Amygdala (tissue), 56 donors: ENCODE results near the gene RPP21.

Source experiments
- DNase-seq, 56 donors: peaks; one replicate each; lab custom pipeline; 2025; lab: John Stamatoyannopoulos, UW

RPP21 gene

DNA sequence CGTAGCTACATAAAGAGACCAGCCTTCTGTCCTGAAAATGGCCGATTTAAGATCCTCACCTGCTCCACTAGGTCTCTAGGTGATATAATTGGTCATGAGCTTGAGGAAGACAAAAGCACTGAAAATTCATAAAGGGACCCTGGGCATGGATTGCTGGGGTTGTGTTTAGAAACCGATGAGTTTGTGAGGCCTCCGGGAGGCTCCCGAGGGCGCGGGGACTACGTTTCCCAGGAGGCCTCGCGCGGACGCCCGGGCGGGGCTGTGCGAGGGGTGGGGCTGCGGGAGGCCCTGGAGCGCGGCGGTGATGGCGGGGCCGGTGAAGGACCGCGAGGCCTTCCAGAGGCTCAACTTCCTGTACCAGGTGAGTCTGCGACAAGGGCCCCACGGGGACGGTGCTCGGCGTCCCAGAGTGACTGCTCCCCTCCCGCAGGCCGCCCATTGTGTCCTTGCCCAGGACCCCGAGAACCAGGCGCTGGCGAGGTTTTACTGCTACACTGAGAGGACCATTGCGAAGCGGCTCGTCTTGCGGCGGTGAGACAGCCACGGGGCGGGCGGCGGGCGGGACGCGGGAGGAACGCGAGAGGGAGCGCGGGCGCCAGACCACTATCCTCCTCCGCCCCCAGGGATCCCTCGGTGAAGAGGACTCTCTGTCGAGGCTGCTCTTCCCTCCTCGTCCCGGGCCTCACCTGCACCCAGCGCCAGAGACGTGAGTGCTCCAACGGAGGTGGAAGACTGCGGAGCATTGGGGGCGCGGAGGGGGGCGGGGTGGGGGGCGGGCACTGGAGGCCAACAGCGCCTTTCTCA lies at the start of gene RPP21:
Gene RPP21, plus strand, starts transcription at position 289 of the 804 bp plus-strand sequence. Its CDS starts 16 bp downstream, at position 305.
- peak; percentile 16 to 90 (median 76) for DNase-seq

DNA sequence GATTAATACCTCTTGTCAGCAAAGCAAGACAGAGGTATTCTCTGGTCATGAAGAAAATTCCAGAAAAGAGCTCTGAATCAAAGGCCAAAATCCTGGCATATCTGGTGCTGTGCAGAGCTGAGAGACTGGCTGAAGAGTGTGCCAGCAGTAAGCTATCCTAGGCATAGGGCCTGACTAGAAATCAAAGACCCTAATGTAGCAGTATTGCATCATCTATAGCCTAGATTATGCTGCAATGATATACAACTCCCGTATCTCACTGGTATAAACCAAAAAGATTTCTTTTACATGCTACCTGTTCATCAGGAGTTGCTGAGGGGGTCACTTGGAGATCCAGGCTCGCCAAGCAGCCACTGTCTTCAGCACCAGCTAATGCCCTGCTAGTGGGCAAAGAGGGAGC lies 49.1 kb upstream of the RPP21 start:
- DNase-seq = no peak

DNA sequence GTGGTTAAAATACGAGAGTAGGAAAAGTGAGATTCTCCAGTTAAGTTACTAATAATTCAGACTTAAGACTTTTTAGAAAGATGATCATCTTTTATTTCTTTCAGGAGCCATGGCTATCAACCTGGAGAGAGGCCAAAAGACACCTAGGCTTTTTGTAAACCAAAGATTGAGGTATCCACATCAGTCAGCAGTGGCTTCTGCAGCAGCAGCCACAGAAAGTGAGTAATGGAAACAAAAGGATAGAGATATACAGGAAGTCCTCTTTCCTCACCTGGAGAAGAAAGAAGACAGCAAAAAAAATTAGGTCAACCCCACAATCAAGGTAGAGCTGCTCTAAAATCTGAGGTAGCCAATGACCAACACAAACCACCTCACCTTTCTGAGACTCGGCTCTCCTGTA lies 41.0 kb upstream of the RPP21 start:
- no peak for DNase-seq

DNA sequence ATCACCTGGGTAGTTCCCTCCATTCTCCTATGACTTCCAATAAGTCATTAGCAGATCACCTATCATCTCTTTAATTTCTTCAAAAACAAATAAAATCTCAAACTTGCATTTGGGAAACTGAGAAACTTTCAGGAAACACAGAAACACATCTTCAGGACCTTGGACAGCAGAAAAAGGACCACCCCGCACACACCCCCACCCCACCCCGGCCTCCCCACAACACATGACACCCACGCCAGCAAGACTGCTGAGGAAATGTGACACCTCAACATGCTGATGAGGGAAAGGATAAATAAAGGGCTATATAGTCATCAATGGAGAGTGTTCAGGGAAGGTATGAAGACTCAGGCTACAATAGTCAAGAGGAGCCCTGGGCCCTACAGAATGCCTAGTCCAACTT lies 33.9 kb upstream of the RPP21 start:
- no peak for DNase-seq

DNA sequence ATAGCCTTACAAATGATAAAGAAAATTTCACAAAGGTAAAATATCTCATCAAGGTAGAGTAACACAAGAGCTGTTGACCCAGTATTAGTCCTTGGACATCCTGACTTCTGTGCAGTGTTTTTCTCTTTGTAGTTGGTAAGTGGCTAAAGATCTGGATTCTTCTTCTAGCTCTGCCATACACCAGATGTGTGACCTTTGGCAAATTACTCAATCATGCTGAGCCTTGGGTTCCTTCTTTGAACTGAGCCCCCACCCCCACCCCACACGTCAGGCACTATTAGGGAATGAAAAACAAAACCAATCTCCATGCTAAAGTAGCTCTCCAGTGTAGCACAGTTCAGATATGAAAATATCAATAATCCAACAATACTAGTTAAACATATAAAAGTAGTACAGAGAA lies 33.3 kb upstream of the RPP21 start:
- no peak for DNase-seq

DNA sequence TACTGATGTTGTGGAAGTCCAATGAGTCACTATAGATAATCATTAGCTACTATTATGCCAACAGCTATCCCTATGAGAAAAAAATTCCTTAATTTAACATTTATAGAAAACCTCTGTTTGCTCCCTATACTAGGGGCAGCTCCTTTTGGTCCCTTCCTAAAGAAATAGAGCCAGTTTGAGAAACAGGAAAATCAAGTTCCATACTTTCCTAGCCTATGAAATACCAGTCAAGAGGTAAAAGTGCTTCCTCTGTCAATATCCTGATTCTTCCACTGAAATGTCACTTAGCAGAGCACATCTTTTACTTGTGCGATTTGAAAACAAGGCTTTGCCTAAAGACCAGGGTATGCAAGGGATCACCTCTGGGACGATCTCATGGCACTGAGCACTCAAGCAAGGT lies 32.7 kb upstream of the RPP21 start:
- no peak for DNase-seq

DNA sequence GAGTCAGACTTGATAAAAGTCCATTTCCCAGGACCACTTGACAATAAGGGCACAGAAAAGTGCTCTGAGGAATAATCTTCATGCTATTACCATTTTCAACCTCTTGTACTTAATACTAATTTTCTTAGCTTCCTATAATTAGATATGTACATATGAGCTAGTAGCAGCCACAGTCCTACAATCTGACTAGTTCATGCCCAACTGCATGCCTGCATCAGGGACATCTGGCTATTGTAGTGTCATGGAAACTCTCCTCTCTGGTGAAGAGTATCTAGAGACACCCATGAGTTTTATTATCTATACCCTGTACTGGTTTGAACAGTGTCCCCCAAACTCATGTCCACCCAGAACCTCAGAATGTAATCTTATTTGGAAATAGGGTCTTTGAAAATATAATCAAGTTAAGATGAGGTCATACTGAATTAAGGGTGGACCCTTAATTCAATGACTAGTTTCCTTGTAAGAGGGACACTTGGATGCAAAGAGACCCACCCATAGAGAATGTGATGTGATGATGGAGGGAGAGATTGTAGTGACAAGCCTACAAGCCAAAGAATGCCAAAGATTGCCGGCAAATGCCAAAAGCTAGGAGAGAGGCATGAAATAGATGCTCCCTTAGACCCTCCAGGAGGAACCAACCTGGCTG lies 32.2 kb upstream of the RPP21 start:
- no peak for DNase-seq

DNA sequence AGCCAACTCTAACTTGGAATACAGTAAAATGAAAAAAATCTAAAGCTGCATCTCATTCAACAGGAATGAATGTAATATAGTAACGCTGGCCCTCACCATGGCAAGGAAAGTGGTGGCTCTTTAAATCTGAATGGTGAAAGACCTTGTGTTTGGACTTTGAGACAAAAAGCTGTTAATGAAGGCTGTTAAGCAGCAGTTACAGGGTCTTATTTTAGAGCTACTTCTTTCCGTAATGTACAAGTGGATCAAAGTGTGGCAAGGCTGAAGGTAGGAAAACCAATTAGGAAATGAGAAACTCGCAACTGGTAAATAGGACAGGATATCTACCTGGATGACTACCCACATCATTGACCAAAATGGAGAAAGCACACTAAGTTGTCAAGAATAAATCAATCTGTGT lies 29.8 kb upstream of the RPP21 start:
- no peak for DNase-seq

DNA sequence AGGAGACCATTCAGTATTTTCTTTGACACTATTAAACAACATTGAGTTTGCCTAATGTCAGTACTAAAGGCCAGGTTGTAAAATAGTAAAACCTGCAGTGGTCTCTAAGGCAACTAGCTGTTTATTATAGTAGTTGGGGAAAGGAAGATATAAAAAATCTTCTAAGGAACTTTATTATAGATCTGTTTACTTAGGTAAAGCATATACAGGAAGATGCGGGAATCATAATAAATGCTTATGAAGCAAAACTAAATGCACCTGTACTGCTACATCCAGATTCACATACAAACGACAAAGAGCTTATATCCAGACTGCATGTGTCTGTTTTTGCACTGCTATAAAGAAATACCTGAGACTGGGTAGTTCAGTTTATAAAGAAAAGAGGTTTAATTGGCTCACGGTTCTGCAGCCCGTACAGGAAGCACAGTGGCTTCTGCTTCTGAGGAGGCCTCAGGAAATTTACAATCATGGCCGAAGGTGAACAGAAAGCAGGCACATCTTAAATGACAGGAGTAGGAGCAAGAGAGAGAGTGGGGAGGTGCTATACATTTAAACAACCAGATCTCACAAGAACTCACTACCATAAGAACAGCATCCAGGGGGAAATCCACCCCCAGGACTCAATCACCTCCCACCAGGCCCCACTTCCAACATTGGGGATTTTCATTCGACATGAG lies 26.9 kb upstream of the RPP21 start:
- DNase-seq = no peak

DNA sequence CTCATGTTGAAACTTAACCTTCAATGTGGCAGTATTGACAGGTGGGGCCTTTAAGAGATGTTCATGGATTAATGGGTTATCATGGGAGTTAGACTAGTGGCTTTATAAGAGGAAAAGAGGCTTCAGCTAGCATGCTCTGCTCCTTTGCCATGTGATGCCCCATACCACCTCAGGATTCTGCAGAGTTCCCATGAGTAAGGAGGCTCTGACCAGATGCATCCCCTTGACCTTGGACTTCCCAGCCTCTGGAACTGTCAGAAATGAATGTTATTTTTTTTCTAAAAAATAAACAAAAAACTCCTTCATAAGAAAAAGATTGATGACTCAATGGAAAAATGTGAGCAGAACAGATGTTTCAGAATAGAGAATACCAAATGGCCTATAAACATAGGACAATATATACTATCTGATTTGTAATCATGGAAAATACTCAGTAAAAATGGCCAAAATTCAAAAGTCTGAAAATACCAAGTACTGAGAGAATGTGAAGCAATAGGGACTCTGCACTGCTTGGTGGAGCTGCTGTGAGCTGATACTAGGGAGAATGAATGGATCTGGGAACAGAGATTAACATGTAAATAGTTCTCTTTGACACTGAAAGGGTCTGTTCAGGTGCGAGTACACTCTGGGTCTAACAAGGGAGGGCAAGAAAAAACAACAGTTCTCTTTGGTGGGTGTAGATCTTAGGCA lies 25.7 kb upstream of the RPP21 start:
- no peak for DNase-seq

DNA sequence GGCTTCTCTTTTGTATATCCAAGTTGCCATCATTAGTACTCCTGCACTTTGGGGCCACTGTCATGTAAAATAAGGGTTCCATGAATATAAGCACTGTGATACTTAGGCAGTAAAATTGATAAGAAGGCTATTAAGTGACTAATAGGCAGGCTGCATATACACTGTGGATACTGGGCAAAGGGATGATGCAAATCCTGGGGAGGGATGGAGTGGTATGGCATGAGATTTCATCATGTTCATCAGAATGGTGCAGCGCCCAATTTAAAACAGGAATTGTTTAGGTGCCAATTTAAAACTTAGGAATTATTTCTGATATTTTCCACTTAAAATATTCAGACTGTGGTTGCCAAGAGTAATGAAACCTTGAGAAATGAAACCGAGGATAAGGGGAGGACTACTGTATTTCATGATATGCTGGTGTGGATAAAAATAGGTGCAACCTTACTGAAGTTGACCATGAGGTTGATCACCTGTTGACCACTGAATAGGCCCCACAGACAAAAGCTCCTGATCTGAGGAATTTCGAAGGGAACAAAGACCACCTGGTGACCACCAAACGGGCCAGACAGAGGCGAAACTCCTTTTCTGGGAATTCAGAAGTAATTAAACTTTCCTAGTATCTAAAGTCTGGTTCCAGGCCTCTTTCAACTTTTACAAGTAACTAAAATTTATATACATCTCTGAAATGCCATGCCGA lies 23.1 kb upstream of the RPP21 start:
- no peak for DNase-seq

DNA sequence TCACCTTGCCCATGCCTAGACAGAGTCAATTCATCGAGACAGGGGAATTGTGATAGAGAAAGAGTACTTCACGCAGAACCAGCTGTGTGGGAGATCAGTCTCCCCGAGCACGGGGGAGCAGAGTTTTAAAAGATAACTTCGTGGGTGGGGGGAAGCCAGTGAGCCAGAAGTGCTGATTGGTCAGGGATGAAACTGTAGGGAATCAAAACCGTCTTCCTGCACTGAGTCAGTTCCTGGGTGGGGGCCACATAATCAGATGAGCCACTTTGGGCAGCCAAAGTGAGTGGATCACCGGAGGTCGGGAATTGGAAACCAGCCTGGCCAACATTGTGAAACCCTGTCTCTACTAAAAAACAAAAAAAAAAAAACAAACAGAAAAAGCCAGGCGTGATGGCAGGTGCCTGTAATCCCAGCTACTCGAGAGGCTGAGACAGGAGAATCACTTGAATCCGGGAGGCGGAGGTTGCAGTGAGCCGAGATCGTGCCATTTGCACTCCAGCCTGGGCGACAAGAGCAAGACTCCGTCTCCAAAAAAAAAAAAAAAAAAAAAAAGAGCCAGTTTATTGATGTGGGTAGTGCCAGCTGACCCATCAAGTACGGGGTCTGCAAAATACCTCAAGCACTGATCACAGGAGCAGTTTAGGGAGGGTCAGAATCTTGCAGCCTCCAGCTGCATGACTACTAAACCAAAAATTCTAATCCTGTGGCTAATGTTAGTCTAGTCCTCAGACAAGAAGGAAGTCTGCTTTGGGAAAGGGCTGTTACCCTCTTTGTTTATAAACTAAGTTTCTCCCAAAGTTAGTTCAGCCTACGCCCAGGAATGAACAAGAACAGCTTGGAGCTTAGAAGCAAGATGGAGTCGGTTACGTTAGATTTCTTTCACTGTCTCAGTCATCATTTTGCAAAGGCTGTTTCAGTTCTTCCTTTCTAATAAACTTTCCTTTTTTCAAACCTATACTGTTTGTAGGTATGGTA lies 22.1 kb upstream of the RPP21 start:
- no peak for DNase-seq

DNA sequence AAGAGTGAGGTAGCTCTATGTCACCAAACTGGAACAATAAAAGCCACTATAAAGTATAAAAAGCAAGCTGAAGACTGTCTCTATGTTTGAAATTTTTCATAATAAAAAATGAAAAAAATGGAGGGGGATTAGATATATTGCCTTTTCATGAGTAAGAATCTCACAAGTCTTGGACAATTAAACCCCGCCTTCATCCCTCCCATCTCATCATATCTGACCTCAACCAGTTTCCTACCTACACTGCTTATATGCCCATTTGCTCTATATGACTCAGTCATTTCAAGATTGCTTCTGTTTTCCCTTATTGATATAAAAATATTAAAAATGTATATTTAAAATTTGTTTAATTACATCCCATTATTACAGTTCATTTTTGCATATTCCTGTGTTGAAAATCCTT lies 21.1 kb upstream of the RPP21 start:
- DNase-seq = no peak

DNA sequence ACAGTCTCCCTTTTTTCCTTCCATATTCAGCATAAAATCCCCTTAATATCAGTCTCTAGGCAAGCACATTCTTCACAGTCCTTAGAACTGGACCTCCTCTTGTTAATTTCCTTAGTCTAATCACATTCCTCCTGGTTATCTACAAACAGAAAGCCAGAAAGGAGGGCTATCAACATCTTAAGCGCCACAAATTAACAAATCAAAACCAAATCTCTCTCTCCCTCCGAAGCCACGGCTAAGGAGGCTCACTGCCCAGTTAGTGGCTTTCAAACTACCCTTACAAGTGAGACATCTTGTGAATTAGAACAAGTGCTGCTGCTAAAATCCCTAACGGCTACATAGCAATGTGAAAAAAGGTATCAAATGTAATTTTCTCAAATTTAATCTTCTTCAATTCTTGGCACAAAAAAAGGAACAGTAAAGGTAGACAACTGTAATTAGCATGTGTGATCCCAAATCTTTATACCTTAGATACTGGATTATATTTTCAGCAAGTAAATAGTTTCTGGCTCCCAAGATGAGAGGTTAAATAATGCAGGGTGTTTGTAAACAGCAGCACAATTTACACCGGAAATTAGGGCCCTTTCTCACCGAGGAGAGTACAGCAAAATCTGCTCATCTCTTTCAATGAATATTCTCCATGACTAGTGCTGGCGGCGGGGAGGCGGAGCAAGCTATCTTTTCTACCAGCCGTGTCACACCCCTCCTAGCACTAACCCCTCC lies 19.6 kb upstream of the RPP21 start:
- DNase-seq = peak in 7 of 56 donors; percentile 6 to 38 (median 12)

DNA sequence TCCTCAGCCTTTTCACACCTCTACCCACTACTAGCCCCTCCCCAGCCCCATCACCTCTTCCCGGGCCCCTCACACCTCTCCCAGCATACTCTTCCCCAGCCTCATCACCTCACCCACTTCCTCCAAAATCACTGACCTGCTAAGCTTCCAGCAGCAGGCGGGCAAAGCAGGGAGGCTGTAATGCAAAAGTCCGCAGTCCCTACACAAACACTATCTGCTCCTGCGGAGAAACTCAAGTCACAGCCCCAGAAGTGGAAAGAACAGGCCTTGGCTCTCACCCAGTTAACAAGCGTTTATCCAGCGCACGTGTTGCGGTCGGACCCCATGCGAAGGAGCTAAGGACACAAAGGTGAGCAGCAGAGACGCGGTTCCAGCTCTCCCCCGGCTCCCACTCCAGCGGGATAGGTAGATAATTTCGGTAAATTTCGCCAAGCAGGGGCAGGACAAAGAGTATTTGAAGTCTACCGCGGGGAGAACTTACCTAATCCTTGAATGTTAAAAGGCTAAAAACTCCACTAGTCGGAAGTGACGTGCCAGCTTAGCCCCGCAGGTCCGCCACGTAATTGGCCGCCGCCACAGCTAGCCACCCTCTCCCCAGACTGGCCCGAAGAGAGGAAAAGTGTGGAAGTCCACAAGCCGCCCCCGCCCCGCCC lies 19.0 kb upstream of the RPP21 start:
- peak in 43 of 56 donors; percentile 20 to 95 (median 81) for DNase-seq

DNA sequence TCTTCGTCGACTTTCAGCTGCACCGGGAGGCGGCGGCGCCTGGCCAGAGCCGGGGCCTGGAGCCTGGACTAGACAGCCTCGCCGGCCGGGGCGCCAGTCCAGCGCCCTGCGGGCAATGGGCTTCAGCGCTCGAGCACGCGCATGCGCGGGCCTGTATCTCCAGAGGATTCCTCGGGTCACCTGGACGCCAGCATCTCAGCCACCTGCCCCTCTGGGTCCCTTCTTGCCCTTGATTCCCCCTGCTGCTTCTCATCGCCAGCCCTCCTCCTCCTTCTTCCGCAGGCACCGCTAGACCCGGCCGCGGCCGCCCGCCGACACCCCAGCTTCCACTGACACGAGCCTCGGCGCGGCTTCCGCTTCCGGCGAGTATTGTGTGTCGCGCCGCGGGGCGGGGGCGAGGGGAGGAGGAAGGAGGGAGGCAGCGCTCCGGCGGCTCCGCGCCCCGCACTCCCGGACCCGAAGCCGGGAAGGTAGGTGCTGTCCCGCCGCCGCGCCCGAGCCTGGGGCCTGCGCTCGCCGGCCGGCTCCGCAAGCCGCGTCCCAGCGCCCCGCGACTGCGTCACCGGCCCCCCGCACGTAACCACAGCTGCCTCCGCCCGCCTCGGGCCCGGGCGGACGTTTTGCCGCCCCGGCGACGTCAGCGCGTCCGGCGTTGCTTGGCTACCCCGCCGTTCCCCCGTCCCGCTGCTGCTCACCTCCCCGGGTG lies 18.3 kb upstream of the RPP21 start, which contains the start of gene TRIM39:
Gene TRIM39, plus strand, starts transcription at position 402 of the 706 bp plus-strand sequence. CDS start 2,391 bp downstream, outside the sequence.
- DNase-seq = peak; percentile 45 to 98 (median 88)

DNA sequence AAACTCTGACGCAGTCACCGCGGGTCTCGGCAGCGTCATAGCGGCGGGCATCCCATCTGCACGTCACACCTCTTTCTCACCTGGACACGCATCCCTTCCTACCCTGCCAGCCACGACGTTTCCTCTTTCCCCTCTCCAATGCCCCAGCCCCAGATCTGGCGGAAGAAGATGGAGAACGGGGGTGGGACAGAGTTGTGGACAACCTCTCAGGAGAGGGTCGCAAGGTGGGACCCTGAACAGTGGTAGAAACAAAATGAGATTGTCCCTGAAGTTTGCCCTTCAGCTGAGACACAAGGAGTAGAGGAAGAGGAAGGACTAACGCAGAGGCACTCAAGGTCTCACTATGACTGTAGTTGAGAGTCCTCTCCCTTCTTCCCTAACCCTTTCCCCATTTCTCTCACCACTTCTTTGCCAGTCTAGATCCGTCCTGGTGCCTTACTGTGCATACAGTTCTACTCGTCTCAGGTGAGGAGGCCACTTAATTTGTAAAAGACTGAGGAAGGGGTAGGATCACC lies 17.7 kb upstream of the RPP21 start:
- DNase-seq = no peak
